SK-N-SH treated with all-trans-retinoic acid at 6 μM for 48 hours (cell line): ENCODE measurements around the gene HPF1.

Source experiments
- ATAC-seq: fragments of 200-7000 bp; cut with Tn5 transposase; 3 replicates; pipeline ENCODE4 v1.9.1; 2020; ENCODE audit warnings: mild to moderate bottlenecking, moderate library complexity
- ARNTL ChIP-seq: fragments of 450-650 bp; formaldehyde crosslinking; IDR thresholded peaks from 2 replicates; pipeline ENCODE4 v1.5.0; 2020; ENCODE audit warnings: low read depth, mild to moderate bottlenecking, moderate library complexity, borderline replicate concordance
- BACH2 ChIP-seq: fragments of 250-450 bp; sonication (Bioruptor Pico); IDR thresholded peaks from 2 replicates; pipeline ENCODE4 v1.9.0; 2021; ENCODE audit warnings: mild to moderate bottlenecking, borderline replicate concordance
- ISL1 ChIP-seq: fragments of 250-450 bp; sonication (Bioruptor Pico); IDR thresholded peaks from 2 replicates; pipeline ENCODE4 v2.1.2; 2022; ENCODE audit warnings: mild to moderate bottlenecking, moderate library complexity
- OSR1 ChIP-seq: fragments of 250-450 bp; sonication (Bioruptor Pico); IDR thresholded peaks from 2 replicates; pipeline ENCODE4 v1.8.0; 2022; ENCODE audit warnings: moderate library complexity, mild to moderate bottlenecking, inconsistent platforms
- POU6F1 ChIP-seq: fragments of 250-450 bp; sonication (Bioruptor Pico); IDR thresholded peaks from 2 replicates; pipeline ENCODE4 v1.8.0; 2021; ENCODE audit warnings: low read depth, mild to moderate bottlenecking, moderate library complexity, borderline replicate concordance
- PPARA ChIP-seq: fragments of 250-450 bp; sonication (Bioruptor Pico); IDR thresholded peaks from 2 replicates; pipeline ENCODE4 v1.5.0; 2020; ENCODE audit warnings: mild to moderate bottlenecking, borderline replicate concordance
- RARB ChIP-seq: fragments of 250-450 bp; sonication (Bioruptor Pico); IDR thresholded peaks from 2 replicates; pipeline ENCODE4 v1.8.0; 2021; ENCODE audit warnings: mild to moderate bottlenecking, moderate library complexity
- SNAI2 ChIP-seq: fragments of 250-450 bp; sonication (Bioruptor Pico); IDR thresholded peaks from 2 replicates; pipeline ENCODE4 v1.5.0; 2020; ENCODE audit warnings: mild to moderate bottlenecking, moderate library complexity
- TCF4 ChIP-seq: fragments of 250-450 bp; sonication (Bioruptor Pico); IDR thresholded peaks from 2 replicates; pipeline ENCODE4 v1.8.0; 2021; ENCODE audit warnings: mild to moderate bottlenecking, moderate library complexity, borderline replicate concordance
- TOX ChIP-seq: fragments of 250-450 bp; sonication (Bioruptor Pico); IDR thresholded peaks from 2 replicates; pipeline ENCODE4 v1.8.0; 2021; ENCODE audit warnings: mild to moderate bottlenecking, moderate library complexity, borderline replicate concordance
- TSHZ2 ChIP-seq: fragments of 250-450 bp; sonication (Bioruptor Pico); IDR thresholded peaks from 2 replicates; pipeline ENCODE4 v1.5.0; 2020; ENCODE audit warnings: mild to moderate bottlenecking, moderate library complexity
- ZC3H10 ChIP-seq: fragments of 250-450 bp; sonication (Bioruptor Pico); IDR thresholded peaks from 2 replicates; pipeline ENCODE4 v1.5.1; 2021; ENCODE audit warnings: mild to moderate bottlenecking, moderate library complexity
- ZFP3 ChIP-seq: fragments of 250-450 bp; sonication (Bioruptor Pico); IDR thresholded peaks from 2 replicates; pipeline ENCODE4 v1.5.0; 2020; ENCODE audit warnings: mild to moderate bottlenecking, moderate library complexity
- ZFP30 ChIP-seq: fragments of 450-650 bp; formaldehyde crosslinking; IDR thresholded peaks from 2 replicates; pipeline ENCODE4 v1.5.0; 2022; ENCODE audit warnings: mild to moderate bottlenecking, moderate library complexity
- ZNF565 ChIP-seq: fragments of 450-650 bp; formaldehyde crosslinking; conservative IDR thresholded peaks from 2 replicates; pipeline ENCODE4 v1.5.0; 2020; ENCODE audit warnings: low read depth, mild to moderate bottlenecking, moderate library complexity
- ZNF70 ChIP-seq: fragments of 450-650 bp; formaldehyde crosslinking; IDR thresholded peaks from 2 replicates; pipeline ENCODE4 v1.5.0; 2020; ENCODE audit warnings: mild to moderate bottlenecking, moderate library complexity
- ZNF8 ChIP-seq: fragments of 450-650 bp; formaldehyde crosslinking; IDR thresholded peaks from 2 replicates; pipeline ENCODE4 v1.5.0; 2020; ENCODE audit warnings: mild to moderate bottlenecking, moderate library complexity
- TF ChIP-seq, protein P1 (sequence below): fragments of 250-450 bp; sonication (Bioruptor Pico); IDR thresholded peaks from 2 replicates; pipeline ENCODE4 v1.8.0; 2020; ENCODE audit warnings: mild to moderate bottlenecking, moderate library complexity, borderline replicate concordance
- TF ChIP-seq, protein P2 (sequence below): fragments of 250-450 bp; sonication (Bioruptor Pico); IDR thresholded peaks from 2 replicates; pipeline ENCODE4 v1.5.1; 2021; ENCODE audit warnings: mild to moderate bottlenecking, moderate library complexity

The HPF1 gene

GRCh38 chr4:169716677-169717076, 41.1 kb downstream of the HPF1 start (continued):
- TF ChIP-seq TSHZ2 (CRISPR knock-in tag) (no peak), OSR1 (no peak)
- TF ChIP-seq, protein P1, sequence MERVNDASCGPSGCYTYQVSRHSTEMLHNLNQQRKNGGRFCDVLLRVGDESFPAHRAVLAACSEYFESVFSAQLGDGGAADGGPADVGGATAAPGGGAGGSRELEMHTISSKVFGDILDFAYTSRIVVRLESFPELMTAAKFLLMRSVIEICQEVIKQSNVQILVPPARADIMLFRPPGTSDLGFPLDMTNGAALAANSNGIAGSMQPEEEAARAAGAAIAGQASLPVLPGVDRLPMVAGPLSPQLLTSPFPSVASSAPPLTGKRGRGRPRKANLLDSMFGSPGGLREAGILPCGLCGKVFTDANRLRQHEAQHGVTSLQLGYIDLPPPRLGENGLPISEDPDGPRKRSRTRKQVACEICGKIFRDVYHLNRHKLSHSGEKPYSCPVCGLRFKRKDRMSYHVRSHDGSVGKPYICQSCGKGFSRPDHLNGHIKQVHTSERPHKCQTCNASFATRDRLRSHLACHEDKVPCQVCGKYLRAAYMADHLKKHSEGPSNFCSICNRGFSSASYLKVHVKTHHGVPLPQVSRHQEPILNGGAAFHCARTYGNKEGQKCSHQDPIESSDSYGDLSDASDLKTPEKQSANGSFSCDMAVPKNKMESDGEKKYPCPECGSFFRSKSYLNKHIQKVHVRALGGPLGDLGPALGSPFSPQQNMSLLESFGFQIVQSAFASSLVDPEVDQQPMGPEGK (CRISPR knock-in tag), result no peak

GRCh38 chr4:169715826-169716225, 41.9 kb downstream of the HPF1 start:
- no peak for ATAC-seq
- TF ChIP-seq SNAI2 (CRISPR knock-in tag), result no peak
- TF ChIP-seq TOX (CRISPR knock-in tag), result no peak
- TF ChIP-seq BACH2 (CRISPR knock-in tag), result no peak
- TF ChIP-seq POU6F1 (CRISPR knock-in tag), result no peak
- no peak for TF ChIP-seq ZC3H10
- TF ChIP-seq ZNF8 (CRISPR knock-in tag), result no peak
- TF ChIP-seq OSR1, result no peak
- no peak for TF ChIP-seq ZFP30
- no peak for TF ChIP-seq RARB (CRISPR knock-in tag)
- no peak for TF ChIP-seq ISL1 (CRISPR knock-in tag)
- no peak for TF ChIP-seq TSHZ2 (CRISPR knock-in tag)
- TF ChIP-seq ZFP3 (CRISPR knock-in tag), result no peak
- TF ChIP-seq ZNF565 (CRISPR knock-in tag), result no peak
- no peak for TF ChIP-seq ARNTL (CRISPR knock-in tag)

DNA sequence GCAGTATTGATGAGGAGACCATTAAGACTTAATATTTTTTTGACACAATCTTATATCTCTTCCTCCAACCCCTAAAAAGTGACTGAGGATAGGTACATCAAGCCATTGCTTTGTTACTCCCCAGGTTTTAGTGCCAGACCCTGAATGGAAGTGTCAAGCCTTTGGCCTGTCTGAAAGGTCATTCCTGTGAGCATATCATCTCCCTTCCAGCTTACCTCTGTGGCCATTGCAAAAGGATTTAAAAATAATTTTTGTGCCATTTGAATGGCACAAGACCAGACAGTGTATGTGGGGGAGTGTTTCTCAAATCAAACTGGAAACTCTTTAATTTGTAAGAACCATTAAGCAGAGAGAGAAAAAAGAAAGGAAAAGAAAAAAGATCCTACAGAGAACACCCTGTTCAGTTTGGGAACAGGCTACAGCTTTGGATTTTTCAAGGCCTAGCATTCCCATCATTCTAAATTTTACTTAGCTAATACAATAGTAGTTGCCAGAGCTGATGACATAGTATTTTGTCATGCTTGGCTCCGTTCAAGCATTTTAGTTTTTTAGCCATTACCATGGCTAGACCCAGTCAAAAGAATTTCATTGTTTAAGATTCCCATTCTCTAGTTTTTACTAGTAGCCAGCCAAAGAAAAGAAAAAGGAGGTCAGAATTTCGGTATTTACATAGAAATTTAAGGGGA, 49.6 kb downstream of the HPF1 start:
- ATAC-seq, result no peak
- no peak for TF ChIP-seq ZNF8 (CRISPR knock-in tag)
- no peak for TF ChIP-seq ZNF70 (CRISPR knock-in tag)
- no peak for TF ChIP-seq PPARA (CRISPR knock-in tag)
- TF ChIP-seq ZC3H10, result no peak
- no peak for TF ChIP-seq ZNF565 (CRISPR knock-in tag)
- TF ChIP-seq TSHZ2 (CRISPR knock-in tag), result no peak
- TF ChIP-seq RARB (CRISPR knock-in tag), result no peak
- no peak for TF ChIP-seq TOX (CRISPR knock-in tag)
- TF ChIP-seq BACH2 (CRISPR knock-in tag), result no peak
- no peak for TF ChIP-seq TCF4
- TF ChIP-seq, protein P1 (CRISPR knock-in tag), result no peak
- TF ChIP-seq, protein P2, sequence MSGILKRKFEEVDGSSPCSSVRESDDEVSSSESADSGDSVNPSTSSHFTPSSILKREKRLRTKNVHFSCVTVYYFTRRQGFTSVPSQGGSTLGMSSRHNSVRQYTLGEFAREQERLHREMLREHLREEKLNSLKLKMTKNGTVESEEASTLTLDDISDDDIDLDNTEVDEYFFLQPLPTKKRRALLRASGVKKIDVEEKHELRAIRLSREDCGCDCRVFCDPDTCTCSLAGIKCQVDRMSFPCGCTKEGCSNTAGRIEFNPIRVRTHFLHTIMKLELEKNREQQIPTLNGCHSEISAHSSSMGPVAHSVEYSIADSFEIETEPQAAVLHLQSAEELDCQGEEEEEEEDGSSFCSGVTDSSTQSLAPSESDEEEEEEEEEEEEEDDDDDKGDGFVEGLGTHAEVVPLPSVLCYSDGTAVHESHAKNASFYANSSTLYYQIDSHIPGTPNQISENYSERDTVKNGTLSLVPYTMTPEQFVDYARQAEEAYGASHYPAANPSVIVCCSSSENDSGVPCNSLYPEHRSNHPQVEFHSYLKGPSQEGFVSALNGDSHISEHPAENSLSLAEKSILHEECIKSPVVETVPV, result no peak
- no peak for TF ChIP-seq ARNTL (CRISPR knock-in tag)
